ENCODE data around the gene DPF3. TPM values are rescaled to one million over a fixed set of nuclear protein-coding genes. Genes with fewer than 3 reads are reported as not detected.

Gene DPF3
- total RNA-seq, 5 donors from 2014 or later (not counting 1 experiment from before 2014, with no cell fraction given), result 0.33 to 0.86 (median 0.54) TPM

GRCh38 chr14:72619881-72620280 lies 274.0 kb downstream of the DPF3 start:
- CTCF ChIA-PET, result no interaction called here
- Mint-ChIP-seq H3K4me3 (no peak overlapping the region), H3K36me3 (no peaks in the 10 kb centered on the region), H3K27ac (no peak overlapping the region), H3K27me3 (peaks cover 4 to 7% of the 10 kb centered on the region in 2 donors), H3K9me3 (no peaks in the 10 kb centered on the region), H3K4me1 (no peaks in the 10 kb centered on the region)
- no peak for ATAC-seq (replicated peaks in 1 of 4)
- H3K4me1 ChIP-seq (ENCODE audit: control insufficient read depth in 1 of 2, extremely low read depth in 1 of 2, insufficient read depth in 2 of 2, low read length in 2 of 2), result no peaks in the 10 kb centered on the region
- POLR2A ChIA-PET, result no interaction called here
- H3K27ac ChIP-seq (ENCODE audit: low read length), result no peak overlapping the region
- peaks cover 0 to 18% of the 10 kb centered on the region in 2 experiments for H3K27me3 ChIP-seq (replicated peaks in 1 of 2; ENCODE audit: control insufficient read depth in 2 of 2, extremely low read depth in 1 of 2, insufficient read depth in 2 of 2, low read length in 1 of 2)
- no peak for DNase-seq
- WGBS (ENCODE audit: insufficient coverage), result 97% methylated on average over 9 of the region's 10 CpGs
- H3K4me3 ChIP-seq (ENCODE audit: control insufficient read depth in 1 of 2, extremely low read depth in 1 of 2, low read length in 1 of 2), result no peak overlapping the region
- H3K36me3 ChIP-seq (ENCODE audit: control insufficient read depth in 2 of 2, extremely low read depth in 1 of 2, insufficient read depth in 1 of 2, low read length in 1 of 2), result no peaks in the 10 kb centered on the region
- H3K9me3 ChIP-seq, result no peaks in the 10 kb centered on the region

GRCh38 chr14:72619111-72619571 lies 274.8 kb downstream of the DPF3 start:
- H3K4me3 ChIP-seq (ENCODE audit: control insufficient read depth in 1 of 2, extremely low read depth in 1 of 2, low read length in 1 of 2), result no peak overlapping the region
- H3K36me3 ChIP-seq (ENCODE audit: control insufficient read depth in 2 of 2, extremely low read depth in 1 of 2, insufficient read depth in 1 of 2, low read length in 1 of 2), result no peaks in the 10 kb centered on the region
- Mint-ChIP-seq H3K4me3 (no peak overlapping the region), H3K27ac (no peak overlapping the region), H3K4me1 (no peaks in the 10 kb centered on the region), H3K9me3 (no peaks in the 10 kb centered on the region), H3K27me3 (peaks cover 4 to 7% of the 10 kb centered on the region in 2 donors), H3K36me3 (no peaks in the 10 kb centered on the region)
- H3K27me3 ChIP-seq (replicated peaks in 1 of 2; ENCODE audit: control insufficient read depth in 2 of 2, extremely low read depth in 1 of 2, insufficient read depth in 2 of 2, low read length in 1 of 2), result peaks cover 0 to 19% of the 10 kb centered on the region in 2 experiments
- ATAC-seq (replicated peaks in 1 of 4) (no peak), DNase-seq (no peak)
- H3K9me3 ChIP-seq, result no peaks in the 10 kb centered on the region
- H3K27ac ChIP-seq (ENCODE audit: low read length), result no peak overlapping the region
- H3K4me1 ChIP-seq (ENCODE audit: control insufficient read depth in 1 of 2, extremely low read depth in 1 of 2, insufficient read depth in 2 of 2, low read length in 2 of 2), result no peaks in the 10 kb centered on the region
- POLR2A ChIA-PET, result no interaction called here
- CTCF ChIA-PET, result no interaction called here
- WGBS (ENCODE audit: insufficient coverage), result 85% methylated on average over 7 of the region's 8 CpGs

GRCh38 chr14:72618424-72618823 lies 275.5 kb downstream of the DPF3 start:
- H3K4me1 ChIP-seq (ENCODE audit: control insufficient read depth in 1 of 2, extremely low read depth in 1 of 2, insufficient read depth in 2 of 2, low read length in 2 of 2), result no peaks in the 10 kb centered on the region
- Mint-ChIP-seq H3K36me3 (no peaks in the 10 kb centered on the region), H3K27me3 (peaks cover 7 to 8% of the 10 kb centered on the region in 2 donors), H3K27ac (no peak overlapping the region), H3K9me3 (no peaks in the 10 kb centered on the region), H3K4me3 (no peak overlapping the region), H3K4me1 (no peaks in the 10 kb centered on the region)
- no peak for ATAC-seq (replicated peaks in 1 of 4)
- 88% methylated on average over 6 of the region's 7 CpGs for WGBS (ENCODE audit: insufficient coverage)
- H3K4me3 ChIP-seq (ENCODE audit: control insufficient read depth in 1 of 2, extremely low read depth in 1 of 2, low read length in 1 of 2), result no peak overlapping the region
- CTCF ChIA-PET, result no interaction called here
- no peak for DNase-seq
- POLR2A ChIA-PET, result no interaction called here
- H3K9me3 ChIP-seq, result no peaks in the 10 kb centered on the region
- peaks cover 0 to 24% of the 10 kb centered on the region in 2 experiments for H3K27me3 ChIP-seq (replicated peaks in 1 of 2; ENCODE audit: control insufficient read depth in 2 of 2, extremely low read depth in 1 of 2, insufficient read depth in 2 of 2, low read length in 1 of 2)
- no peaks in the 10 kb centered on the region for H3K36me3 ChIP-seq (ENCODE audit: control insufficient read depth in 2 of 2, extremely low read depth in 1 of 2, insufficient read depth in 1 of 2, low read length in 1 of 2)
- H3K27ac ChIP-seq (ENCODE audit: low read length), result no peak overlapping the region

- ChIA-PET POLR2A (no interaction called here), CTCF (no interaction called here)
- Histone ChIP-seq H3K4me3 (ENCODE audit: control insufficient read depth in 1 of 2, extremely low read depth in 1 of 2, low read length in 1 of 2) (no peak overlapping the region), H3K27me3 (replicated peaks in 1 of 2; ENCODE audit: control insufficient read depth in 2 of 2, extremely low read depth in 1 of 2, insufficient read depth in 2 of 2, low read length in 1 of 2) (peaks cover 0 to 31% of the 10 kb centered on the region in 2 experiments), H3K27ac (ENCODE audit: low read length) (no peak overlapping the region), H3K36me3 (ENCODE audit: control insufficient read depth in 2 of 2, extremely low read depth in 1 of 2, insufficient read depth in 1 of 2, low read length in 1 of 2) (no peaks in the 10 kb centered on the region), H3K9me3 (no peaks in the 10 kb centered on the region), H3K4me1 (ENCODE audit: control insufficient read depth in 1 of 2, extremely low read depth in 1 of 2, insufficient read depth in 2 of 2, low read length in 2 of 2) (no peaks in the 10 kb centered on the region)
- Mint-ChIP-seq H3K27me3 (peaks cover 7 to 8% of the 10 kb centered on the region in 2 donors), H3K9me3 (no peaks in the 10 kb centered on the region), H3K36me3 (no peaks in the 10 kb centered on the region), H3K4me1 (no peaks in the 10 kb centered on the region), H3K4me3 (no peak overlapping the region), H3K27ac (no peak overlapping the region)
- DNase-seq, result no peak
- 89% methylated on average over 19 of the region's 20 CpGs for WGBS (ENCODE audit: insufficient coverage)
- no peak for ATAC-seq (replicated peaks in 1 of 4)
Measured at GRCh38 chr14:72617391-72618031, 276.4 kb downstream of the DPF3 start.

GRCh38 chr14:72616811-72617210 lies 277.1 kb downstream of the DPF3 start:
- ChIA-PET CTCF (no interaction called here), POLR2A (no interaction called here)
- H3K27ac Mint-ChIP-seq, result no peak overlapping the region
- peaks cover 7 to 8% of the 10 kb centered on the region in 2 donors for H3K27me3 Mint-ChIP-seq
- H3K4me1 Mint-ChIP-seq, result no peaks in the 10 kb centered on the region
- no peak overlapping the region for H3K27ac ChIP-seq (ENCODE audit: low read length)
- no peaks in the 10 kb centered on the region for H3K9me3 Mint-ChIP-seq
- ATAC-seq (replicated peaks in 1 of 4) (no peak), DNase-seq (no peak)
- H3K4me1 ChIP-seq (ENCODE audit: control insufficient read depth in 1 of 2, extremely low read depth in 1 of 2, insufficient read depth in 2 of 2, low read length in 2 of 2), result no peaks in the 10 kb centered on the region
- no peak overlapping the region for H3K4me3 Mint-ChIP-seq
- 88% methylated on average over 6 of the region's 7 CpGs for WGBS (ENCODE audit: insufficient coverage)
- peaks cover 0 to 31% of the 10 kb centered on the region in 2 experiments for H3K27me3 ChIP-seq (replicated peaks in 1 of 2; ENCODE audit: control insufficient read depth in 2 of 2, extremely low read depth in 1 of 2, insufficient read depth in 2 of 2, low read length in 1 of 2)
- no peaks in the 10 kb centered on the region for H3K36me3 Mint-ChIP-seq
- no peaks in the 10 kb centered on the region for H3K36me3 ChIP-seq (ENCODE audit: control insufficient read depth in 2 of 2, extremely low read depth in 1 of 2, insufficient read depth in 1 of 2, low read length in 1 of 2)
- no peak overlapping the region for H3K4me3 ChIP-seq (ENCODE audit: control insufficient read depth in 1 of 2, extremely low read depth in 1 of 2, low read length in 1 of 2)
- no peaks in the 10 kb centered on the region for H3K9me3 ChIP-seq

GRCh38 chr14:72616294-72616693 lies 277.6 kb downstream of the DPF3 start:
- Mint-ChIP-seq H3K4me3 (no peak overlapping the region), H3K27ac (no peak overlapping the region), H3K36me3 (no peaks in the 10 kb centered on the region), H3K27me3 (peaks cover 7 to 8% of the 10 kb centered on the region in 2 donors), H3K9me3 (no peaks in the 10 kb centered on the region), H3K4me1 (no peaks in the 10 kb centered on the region)
- Histone ChIP-seq H3K4me1 (ENCODE audit: control insufficient read depth in 1 of 2, extremely low read depth in 1 of 2, insufficient read depth in 2 of 2, low read length in 2 of 2) (no peaks in the 10 kb centered on the region), H3K4me3 (ENCODE audit: control insufficient read depth in 1 of 2, extremely low read depth in 1 of 2, low read length in 1 of 2) (no peak overlapping the region), H3K36me3 (ENCODE audit: control insufficient read depth in 2 of 2, extremely low read depth in 1 of 2, insufficient read depth in 1 of 2, low read length in 1 of 2) (no peaks in the 10 kb centered on the region), H3K27ac (ENCODE audit: low read length) (no peak overlapping the region), H3K27me3 (replicated peaks in 1 of 2; ENCODE audit: control insufficient read depth in 2 of 2, extremely low read depth in 1 of 2, insufficient read depth in 2 of 2, low read length in 1 of 2) (peaks cover 0 to 36% of the 10 kb centered on the region in 2 experiments), H3K9me3 (no peaks in the 10 kb centered on the region)
- CTCF ChIA-PET, result no interaction called here
- WGBS (ENCODE audit: insufficient coverage), result 95% methylated on average over 4 of the region's 4 CpGs
- no peak for ATAC-seq (replicated peaks in 1 of 4)
- POLR2A ChIA-PET, result no interaction called here
- no peak for DNase-seq

Measured in T-cell (primary cell).